ENCODE data around the gene SMC1B. TPM values are rescaled to one million over a fixed set of nuclear protein-coding genes. Genes with fewer than 3 reads are reported as not detected.
"Not testable (repeated sequence)": the region's sequence is repeated elsewhere in the genome, so short reads cannot be mapped to it uniquely, and the experiment has no call there.

SMC1B gene
- polyA plus RNA-seq (ENCODE audit: insufficient read length in 12 of 12) = under 1 TPM in 10 of 12 donors, not detected in 2; 0.04 to 0.23 (median 0.10) TPM
- long read RNA-seq, donor 1 = 0 reads
- long read RNA-seq, donor 2 = 0 reads
- long read RNA-seq, donor 3 = 0 reads
- long read RNA-seq, donor 4 = 0 reads
- long read RNA-seq, donor 5, partial matches to known transcripts = 271 of 347 reads
- long read RNA-seq, donor 5, other reads (novel, unspliced or antisense) = 76 of 347 reads
- long read RNA-seq, donor 6 = 0 reads
- long read RNA-seq, donor 7 = 0 reads
- long read RNA-seq, donor 8 = 0 reads
- long read RNA-seq, donor 9 = 0 reads
- long read RNA-seq, donor 10 = 0 reads
- long read RNA-seq, donor 11 = 0 reads

GRCh38 chr22:45413368-45414211 lies at the start of gene SMC1B, which contains the start of gene RIBC2:
TSS of gene SMC1B (minus strand) at chr22:45413599. CDS start at chr22:45413567, 32 bp downstream.
TSS of gene RIBC2 (plus strand) at chr22:45413693. CDS start at chr22:45413887, 194 bp downstream.
- DNase-seq = peak; percentile 86

- no peak for DNase-seq
Observed at GRCh38 chr22:45462034-45462655, 48.7 kb upstream of the SMC1B start.

- DNase-seq = peak; percentile 94
Observed at GRCh38 chr22:45460288-45461109, 47.1 kb upstream of the SMC1B start.

GRCh38 chr22:45459235-45459634 lies 45.8 kb upstream of the SMC1B start:
- no peak for DNase-seq

GRCh38 chr22:45458532-45458931 lies 45.1 kb upstream of the SMC1B start:
- no peak for DNase-seq

GRCh38 chr22:45456811-45457210 lies 43.4 kb upstream of the SMC1B start:
- DNase-seq = no peak

GRCh38 chr22:45455621-45456020 lies 42.2 kb upstream of the SMC1B start:
- no peak for DNase-seq

GRCh38 chr22:45455212-45455611 lies 41.8 kb upstream of the SMC1B start:
- no peak for DNase-seq

- no peak for DNase-seq
Observed at GRCh38 chr22:45454275-45454674, 40.9 kb upstream of the SMC1B start.

- no peak for DNase-seq
Observed at GRCh38 chr22:45453764-45454163, 40.4 kb upstream of the SMC1B start.

GRCh38 chr22:45452565-45453379 lies 39.4 kb upstream of the SMC1B start:
- DNase-seq = no peak

GRCh38 chr22:45451972-45452371 lies 38.6 kb upstream of the SMC1B start:
- DNase-seq = no peak

GRCh38 chr22:45450921-45451651 lies 37.7 kb upstream of the SMC1B start:
- peak; percentile 87 for DNase-seq

GRCh38 chr22:45450101-45450785 lies 36.8 kb upstream of the SMC1B start:
- no peak for DNase-seq

GRCh38 chr22:45449442-45449841 lies 36.0 kb upstream of the SMC1B start:
- not testable (repeated sequence) for DNase-seq

GRCh38 chr22:45448431-45448830 lies 35.0 kb upstream of the SMC1B start:
- DNase-seq = peak; percentile 84

GRCh38 chr22:45447596-45447995 lies 34.2 kb upstream of the SMC1B start:
- not testable (repeated sequence) for DNase-seq

- no peak for DNase-seq
Observed at GRCh38 chr22:45446216-45446615, 32.8 kb upstream of the SMC1B start.

- DNase-seq = no peak
Observed at GRCh38 chr22:45445031-45445710, 31.8 kb upstream of the SMC1B start.

All from muscle of arm (tissue), 14 donors.